HG02973 (cell line): ENCODE data around the gene PSMB2.

ENCODE experiments used
- ATAC-seq: cut with Tn5 transposase; IDR thresholded peaks from one replicate; pipeline ENCODE4 v1.9.1; 2021; ENCODE audit warnings: moderate library complexity; ENCODE audit not compliant: unreplicated experiment

PSMB2 gene

DNA sequence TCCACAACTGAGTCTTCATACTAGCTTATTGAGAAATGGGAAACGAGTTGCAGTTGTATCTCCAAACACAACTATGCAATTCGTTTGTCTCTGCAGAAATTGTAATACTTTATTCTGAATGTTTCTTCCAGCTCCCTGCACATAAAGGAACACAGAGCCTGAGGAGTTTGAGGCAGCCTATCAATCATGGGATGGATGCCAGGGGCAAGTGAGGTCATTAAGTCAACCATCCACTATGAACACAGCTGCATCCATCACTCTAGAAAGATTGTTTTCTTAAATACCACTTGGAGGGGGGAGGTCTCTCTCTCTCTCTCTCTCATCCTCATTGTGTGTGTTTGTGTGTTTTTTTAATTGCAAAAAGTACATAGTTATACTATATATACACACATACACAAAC, 2.9 kb upstream of the PSMB2 start:
- ATAC-seq = no peak

DNA sequence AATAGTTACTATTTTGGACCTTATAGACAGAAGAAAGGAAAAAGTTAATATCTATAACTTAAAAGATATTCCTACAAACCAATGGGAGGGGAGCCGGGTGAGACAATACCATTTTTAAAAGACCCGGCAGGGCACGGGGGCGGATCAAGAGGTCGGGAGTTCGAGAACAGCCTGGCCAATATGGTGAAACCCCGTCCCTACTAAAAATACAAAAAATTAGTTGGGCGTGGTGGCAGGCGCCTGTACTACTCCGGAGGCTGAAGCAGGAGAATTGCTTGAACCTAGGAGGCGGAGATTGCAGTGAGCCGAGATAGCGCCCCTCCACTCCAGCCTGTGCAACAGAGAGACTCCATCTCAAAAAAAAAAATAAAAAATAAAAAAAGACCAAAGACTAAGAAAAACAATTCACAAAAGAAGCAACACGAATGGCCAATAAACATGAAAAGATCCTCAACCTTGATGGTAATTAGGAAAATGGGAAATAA, 1.2 kb upstream of the PSMB2 start:
- ATAC-seq = no peak

DNA sequence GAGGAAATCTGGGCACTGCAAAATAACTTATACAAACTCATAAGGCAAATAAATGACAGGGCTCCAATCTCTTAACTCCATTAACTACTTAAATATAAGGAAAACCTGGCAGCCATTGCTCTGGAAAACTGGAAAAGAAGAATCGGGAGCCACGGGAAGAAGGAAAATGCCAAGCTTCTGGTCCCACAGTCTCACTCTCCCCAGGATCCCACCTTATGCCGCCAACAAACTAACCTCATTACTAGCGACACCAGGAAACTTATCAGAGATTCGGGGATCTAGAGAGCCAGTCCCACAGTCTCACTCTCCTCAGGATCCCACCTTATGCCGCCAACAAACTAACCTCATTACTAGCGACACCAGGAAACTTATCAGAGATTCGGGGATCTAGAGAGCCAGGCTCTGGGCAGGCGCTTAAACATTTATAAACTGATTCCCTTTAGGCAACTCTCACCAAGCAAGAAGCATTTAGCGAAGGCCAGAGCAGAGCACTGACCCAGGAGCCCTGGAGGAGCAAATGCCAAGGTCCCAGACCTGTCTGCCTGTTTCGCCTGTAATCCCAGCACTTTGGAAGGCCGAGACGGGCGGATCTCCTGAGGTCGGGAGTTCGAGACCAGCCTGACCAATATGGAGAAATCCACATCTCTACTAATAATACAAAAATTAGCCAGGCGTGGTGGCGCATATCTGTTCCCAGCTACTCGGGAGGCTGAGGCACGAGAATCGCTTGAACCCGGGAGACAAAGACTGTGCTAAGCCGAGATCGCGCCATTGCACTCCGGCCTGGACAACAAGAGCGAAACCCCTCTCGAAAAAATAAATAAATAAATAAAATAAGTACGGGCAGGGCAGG, 720 bp downstream of the PSMB2 start:
- no peak for ATAC-seq

DNA sequence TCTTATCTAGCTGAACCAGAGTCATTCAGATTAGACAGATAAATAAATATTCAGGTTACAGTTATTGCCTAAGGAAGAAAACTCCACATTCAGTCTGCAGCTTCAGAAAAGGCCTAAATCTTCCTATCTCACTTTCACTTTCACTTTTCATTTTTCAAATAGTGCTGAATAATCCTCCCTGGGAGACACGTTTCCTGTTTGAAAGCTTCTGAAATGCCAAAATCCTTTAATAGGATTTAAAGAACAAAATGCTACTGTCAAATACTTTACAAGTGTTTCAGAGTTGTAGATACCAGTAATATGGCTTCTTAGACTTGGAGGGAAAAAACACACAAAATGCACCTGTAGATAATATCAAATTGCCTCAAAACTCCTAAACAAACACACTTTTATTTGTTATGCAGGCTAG, 3.9 kb downstream of the PSMB2 start:
- ATAC-seq = no peak

DNA sequence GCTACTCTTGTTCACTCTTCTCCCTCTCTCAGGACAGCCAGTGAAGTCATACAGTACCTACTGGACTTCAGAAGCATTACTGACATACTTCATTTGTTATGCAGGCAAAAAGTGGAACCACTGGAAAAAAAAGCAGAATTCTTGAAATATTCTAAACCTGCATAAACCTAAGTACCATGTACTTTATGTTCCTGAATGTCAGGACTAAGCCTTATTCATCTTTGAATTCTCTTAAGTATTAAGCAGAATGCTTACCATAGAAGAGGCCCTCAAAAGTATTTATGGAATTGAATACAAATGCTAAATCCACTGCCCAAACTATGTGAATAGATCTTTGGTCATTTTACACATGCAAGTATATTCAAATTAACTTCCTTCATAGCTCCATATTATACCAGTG, 7.8 kb downstream of the PSMB2 start:
- ATAC-seq = no peak

DNA sequence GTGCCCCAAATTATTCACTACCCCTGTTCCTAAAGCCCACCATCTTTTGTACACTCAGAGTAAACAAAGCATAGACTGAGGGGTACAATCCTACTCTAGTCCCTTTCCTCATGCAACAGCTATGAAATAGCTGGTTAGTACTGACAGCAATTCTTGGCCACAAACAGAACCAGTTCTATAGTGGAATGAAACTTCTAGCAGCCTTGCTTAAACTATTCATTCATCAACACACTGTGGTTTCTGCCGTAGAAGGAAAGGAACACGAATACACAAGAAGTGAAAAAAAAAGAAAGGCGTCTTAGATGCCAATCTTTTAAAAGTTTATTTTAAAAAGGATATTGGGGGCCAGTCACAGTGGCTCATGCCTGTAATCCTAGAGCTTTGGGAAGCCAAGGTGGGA, 9.9 kb downstream of the PSMB2 start:
- no peak for ATAC-seq

DNA sequence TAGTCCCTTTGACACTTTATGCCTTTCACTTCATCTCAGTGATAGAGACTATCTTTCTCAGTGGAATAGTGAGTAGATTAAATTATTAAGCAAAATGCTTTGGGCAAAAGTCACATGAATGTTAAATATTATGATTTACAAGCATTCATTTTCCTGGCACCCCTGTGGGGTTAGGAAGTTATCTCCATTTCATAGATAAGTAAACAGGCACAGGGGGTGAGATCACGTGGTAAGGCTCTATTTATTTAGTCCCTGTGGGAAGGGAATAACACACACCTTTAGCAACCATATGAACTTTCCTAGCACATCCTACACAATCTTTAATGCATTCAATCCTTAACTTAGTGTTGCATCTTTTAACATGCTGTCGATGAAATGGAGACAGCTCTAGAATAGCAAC, 12.3 kb downstream of the PSMB2 start:
- ATAC-seq = no peak

DNA sequence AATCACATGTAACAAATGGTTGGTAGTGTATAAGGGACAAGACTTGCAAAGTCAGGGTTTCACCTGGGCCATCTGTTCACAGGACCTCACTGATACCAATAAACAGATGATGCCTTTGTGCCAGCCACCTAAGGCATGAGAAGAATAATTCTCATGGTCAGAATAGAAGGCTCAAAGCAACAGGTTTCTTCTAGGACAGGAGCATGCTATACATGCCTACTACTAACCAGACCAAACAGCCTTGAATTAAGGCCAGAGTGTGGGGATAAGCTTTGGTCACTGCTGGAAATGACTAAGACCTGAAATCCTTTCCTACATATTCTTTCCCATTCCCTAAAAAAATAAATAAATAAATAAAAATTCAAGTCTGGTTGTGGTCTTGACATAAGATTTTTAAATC, 17.5 kb downstream of the PSMB2 start:
- no peak for ATAC-seq

DNA sequence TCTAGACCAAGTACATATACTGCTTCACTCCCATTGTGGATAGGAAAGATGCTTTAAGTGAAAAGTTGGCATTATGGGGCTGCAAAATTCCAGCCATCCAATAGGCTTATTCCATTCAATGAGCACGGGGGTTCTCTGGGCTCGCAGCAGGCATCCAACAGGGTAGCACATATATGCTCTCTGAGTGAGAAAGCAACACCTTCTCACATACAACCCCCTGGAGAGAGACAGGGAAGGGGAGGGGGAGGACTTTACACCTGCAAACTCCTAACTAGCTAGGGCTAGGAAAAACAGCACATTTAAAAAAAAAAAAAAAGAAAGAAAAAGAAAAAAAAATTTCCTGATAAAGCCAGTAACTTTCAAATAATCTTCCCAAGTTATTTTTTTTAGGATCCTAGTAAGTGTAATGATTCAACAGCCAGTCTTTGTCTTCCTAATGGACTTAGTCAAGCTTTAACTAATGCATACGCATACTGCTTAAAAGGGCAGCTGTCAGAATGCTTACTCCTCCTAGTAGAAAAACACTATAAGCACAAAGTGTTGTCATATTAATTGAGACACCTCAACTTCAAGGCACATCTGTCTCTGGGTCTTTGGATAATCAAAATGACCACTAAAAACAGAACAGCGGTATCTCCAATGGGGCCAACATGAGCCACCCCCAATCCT, 18.7 kb downstream of the PSMB2 start:
- ATAC-seq = no peak

DNA sequence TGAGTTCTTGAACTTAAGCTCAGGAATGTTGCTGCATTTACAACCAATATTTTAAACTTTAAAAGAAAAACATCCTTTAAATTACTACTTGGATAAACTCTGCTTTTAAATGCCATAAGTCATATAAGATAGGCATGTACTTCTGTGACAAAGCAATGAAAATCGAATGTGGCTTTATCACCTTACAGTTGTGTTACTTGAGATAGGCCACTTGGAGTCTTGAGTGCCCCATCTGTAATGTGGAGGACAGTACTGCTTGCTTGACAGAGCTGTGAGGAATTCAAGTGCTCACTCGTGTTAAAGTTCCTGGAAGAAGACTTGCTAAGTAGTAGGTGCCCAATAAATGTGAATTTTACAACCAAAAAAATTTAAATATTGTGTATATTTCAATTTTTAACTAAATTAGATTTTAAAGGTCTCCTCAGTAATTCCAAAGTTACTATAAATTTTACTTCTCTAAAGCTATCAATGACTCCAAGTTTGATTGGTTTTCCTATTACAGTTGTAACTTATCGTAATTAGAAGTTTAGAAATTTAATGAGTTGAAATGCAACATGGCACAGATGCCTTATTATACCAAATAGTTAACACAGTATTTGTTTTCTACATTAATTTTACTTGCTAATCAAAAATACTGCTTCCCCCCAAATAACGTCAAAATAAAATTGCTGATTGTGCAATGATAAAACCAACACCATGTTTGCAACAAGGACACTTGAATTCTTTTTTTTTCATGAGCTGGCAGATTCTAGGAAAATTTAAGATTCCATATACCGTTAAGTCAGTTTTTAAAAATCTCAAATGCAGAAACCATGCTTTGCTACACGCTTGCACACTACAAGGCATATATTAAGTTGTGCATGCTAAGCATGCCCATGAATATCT, 21.8 kb downstream of the PSMB2 start:
- no peak for ATAC-seq

DNA sequence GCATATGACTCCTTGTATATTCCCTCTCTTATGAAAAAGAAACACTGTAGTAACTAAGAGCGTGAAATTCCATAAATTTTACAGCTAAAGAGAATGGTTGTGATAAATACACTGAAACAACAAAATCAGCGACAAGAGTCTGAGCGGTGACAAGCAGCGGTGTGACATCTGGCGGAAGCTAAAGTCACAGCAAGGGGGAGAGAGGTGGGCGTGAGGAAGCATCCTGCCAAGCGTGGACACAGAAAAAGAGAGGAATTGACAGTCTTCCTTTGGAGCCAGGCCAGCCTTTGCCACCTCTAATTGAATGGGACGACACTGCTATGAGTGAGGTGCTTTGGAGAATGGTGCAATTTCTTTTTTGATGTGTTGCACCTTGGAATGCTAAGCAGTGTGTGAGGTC, 25.9 kb downstream of the PSMB2 start:
- no peak for ATAC-seq

DNA sequence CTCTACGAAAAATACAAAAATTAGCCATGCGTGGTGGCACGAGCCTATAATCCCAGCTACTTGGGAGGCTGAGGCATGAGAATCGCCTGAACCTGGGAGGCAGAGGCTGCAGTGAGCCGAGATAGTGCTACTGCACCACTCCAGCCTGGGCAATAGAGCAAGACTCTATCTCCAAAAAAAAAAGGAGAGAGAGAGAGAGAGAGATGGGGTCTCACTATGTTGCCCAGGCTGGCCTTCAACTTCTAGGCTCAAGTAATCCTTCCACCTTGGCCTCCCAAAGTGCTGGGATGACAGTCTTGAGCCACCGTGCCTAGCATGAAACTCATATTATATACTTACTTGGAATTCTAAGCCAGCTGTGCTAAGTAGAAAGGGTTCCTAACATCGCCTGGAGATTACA, 29.7 kb downstream of the PSMB2 start:
- no peak for ATAC-seq

DNA sequence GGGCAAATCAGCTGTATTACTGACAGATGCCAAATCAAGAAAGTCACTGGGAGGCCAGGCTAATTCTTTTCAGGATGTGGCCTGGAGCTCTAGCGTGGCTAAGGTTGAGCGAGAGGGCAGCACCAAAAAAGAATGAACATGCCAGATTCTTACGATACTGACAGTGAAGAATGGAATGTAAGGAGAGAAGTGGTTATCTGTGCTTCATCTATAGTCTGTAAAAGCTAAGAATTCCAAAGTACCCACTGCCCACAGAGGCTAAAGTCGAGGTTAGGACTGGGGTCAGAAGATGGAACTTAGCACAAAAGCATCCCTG, 35.5 kb downstream of the PSMB2 start:
- ATAC-seq = no peak

DNA sequence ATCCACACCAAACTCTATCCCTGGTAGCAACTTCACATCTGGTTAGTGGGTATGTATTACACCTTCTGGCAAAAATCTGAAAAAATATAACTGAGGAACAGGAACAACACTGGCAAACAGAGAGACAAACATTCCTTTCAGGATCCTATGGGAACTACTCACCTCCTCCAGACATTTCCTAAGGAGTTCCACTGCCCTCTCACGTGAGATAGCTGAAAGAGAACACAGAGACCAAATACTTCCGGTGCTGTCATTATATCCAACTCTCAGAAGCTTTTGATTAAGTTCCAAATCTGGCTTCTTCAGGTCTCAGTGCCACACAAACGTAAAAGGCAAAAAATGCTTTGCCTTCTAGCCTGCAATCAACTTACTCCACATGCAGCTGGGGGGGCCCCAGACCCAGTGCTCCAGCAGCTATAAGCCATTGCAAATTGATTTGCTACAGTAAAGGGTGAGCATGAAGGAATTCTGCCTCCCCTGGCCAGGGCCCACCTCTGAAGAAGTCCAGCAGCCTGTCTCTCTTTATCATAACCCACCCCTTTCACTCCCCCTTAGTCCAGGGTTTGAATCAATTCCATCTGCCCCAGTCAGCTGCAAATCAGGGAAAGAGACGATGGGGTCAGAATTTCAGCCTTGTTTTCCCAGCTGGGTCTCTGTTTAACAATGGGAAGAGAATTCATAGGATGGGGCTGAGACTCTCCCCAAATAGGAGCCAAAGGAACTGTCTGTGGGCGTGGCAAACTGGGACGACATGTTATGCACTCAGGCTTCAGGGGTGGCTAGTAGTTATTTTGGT, 36.1 kb downstream of the PSMB2 start:
- ATAC-seq = no peak

DNA sequence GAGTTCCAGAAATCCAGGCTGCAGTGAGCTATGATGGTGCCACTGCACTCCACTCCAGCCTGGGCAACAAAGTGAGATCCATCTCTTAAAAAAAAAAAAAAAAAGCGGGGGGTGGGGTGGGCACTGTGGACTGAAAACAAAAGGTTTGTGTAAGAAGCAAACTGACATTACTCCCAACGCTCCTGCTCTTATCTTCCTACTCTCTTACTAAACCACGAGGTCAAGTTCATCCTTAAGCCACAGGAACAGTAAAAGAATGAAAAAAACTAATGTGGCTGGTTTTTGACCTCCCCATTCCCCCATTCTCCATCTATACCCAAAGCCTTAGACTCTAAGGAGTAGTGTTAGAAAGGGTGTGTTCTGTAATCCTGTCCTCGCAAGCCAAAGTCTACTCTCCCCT, 37.4 kb downstream of the PSMB2 start:
- ATAC-seq = no peak

DNA sequence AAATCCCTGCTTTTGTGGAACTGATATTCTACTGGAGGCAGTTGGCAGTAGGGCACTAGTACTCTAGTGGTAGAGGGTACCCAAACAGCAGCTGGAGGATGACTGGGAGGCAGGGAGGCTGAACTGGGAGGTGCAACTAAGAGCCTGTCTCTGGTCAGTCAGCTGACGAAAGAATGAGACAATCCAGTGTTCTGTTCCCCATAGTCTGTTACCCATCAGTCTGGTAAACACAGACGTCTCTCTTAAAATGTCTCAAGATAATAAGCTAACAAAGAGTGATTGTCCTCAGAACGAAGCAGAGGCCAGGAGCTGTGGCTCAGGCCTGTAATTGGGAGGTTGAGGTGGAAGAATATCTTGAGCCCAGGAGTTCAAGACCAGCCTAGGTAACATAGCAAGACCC, 37.9 kb downstream of the PSMB2 start:
- ATAC-seq = no peak

DNA sequence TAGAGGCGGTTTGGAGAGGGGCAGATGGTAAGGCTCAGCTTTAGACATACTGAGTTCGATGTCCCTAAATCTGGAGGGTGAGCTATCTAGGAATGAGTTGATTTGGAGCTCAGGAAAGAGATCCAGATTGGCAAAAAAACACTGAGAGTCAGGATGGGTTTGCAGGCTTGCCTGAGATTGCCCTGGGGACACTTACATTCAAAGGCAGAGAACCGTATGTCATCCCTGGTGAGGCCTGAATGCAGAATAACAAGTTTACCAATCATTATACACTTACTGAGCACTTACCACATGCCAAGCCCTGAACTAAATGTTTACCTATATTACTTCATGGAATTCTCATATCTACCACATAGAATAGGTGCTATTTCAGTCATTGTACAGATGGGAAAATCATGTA, 40.7 kb downstream of the PSMB2 start:
- no peak for ATAC-seq

DNA sequence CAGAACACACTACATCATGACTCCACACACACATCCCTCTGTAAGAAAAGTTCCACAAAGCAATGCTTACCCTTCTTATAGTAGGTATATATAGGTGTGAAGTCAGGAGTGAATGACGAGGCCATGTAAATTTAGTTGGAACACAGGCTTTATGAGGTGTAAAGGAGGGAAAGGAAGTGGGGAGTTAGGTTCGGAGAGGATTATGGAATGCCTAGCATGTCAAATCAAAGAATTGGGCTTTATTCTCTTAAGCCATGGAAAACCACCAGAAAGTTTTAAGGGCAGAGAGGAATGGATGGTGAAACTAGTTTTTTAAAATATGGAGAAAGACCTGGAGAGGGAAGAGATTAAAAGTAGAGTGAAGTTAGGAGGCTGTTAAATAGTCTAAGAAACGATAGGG, 41.9 kb downstream of the PSMB2 start:
- no peak for ATAC-seq

DNA sequence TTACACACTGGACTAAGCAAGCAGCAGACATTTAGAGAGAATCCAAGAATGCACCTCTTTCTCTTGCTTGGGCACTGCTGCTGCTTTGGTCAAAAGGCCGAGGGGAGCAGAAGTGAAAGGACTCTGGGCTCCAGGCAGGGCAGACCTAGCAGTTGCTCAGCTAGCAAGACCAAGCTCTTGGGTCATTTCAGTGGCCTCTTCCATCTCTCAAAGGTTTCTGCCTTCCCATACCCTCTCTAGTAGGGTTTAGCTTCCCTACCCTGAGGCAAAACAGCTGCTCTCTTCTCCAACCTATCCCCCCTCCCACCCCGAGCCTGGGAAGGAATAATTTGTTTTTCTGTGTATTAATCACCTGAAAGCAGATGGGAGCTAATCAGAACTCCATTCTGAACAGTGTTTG, 42.4 kb downstream of the PSMB2 start:
- no peak for ATAC-seq

DNA sequence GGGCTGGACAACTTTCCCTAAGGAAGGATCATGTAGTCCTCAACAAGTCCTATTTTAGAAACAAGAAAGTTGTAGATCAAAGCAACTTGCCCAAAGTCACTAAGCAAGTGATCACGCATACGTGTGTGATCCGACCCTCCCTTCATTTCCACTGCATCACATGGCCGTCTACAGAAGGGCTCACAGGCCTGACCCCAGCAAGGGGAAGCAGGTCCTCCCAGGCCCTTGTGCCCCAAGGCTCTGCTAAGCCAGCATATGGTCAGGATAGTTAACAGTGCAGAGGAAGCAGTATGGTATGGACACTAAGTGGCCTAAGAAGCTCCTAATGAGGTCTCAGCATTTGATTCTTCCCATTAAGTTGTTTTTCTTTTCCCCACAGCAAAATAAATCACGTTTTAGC, 43.5 kb downstream of the PSMB2 start:
- ATAC-seq = no peak

DNA sequence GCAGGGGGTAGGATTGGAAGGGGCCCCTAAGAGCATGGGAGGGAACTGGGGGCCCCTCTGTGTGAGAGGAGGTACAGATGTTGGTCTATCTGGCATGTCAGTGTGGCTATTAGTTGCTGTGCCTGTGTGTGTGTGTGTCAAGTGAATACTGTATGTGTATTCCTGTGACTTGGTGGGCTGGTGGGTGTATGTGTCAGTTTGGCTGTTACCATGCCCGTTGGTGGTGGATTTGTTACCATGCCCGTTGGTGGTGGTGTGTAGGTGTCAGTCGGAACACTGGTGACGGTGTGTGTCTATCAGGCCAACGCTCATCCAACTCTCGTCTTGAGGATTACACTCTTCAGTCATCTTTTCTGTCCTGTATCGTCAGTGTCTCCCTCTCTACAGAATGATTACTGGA, 45.6 kb downstream of the PSMB2 start:
- no peak for ATAC-seq
